IgD-negative memory B cell (primary cell): ENCODE measurements around the gene C19orf12. TPM values are rescaled to one million over a fixed set of nuclear protein-coding genes. Genes with fewer than 3 reads are reported as not detected.

Experiments used
- H3K27ac Mint-ChIP-seq, 3 donors: one replicate each; pipeline ENCODE4 v1.8.0; 2020 to 2022; ENCODE audit warnings: mild to moderate bottlenecking in 3 of 3, mixed read lengths in 3 of 3, moderate library complexity in 1 of 3
- H3K27me3 Mint-ChIP-seq: one replicate; pipeline ENCODE4 v1.8.0; 2021; ENCODE audit warnings: mixed read lengths
- H3K36me3 Mint-ChIP-seq: one replicate; pipeline ENCODE4 v1.8.0; 2020; ENCODE audit warnings: mild to moderate bottlenecking, mixed read lengths
- H3K4me1 Mint-ChIP-seq, 3 donors: one replicate each; pipeline ENCODE4 v1.8.0; 2020 to 2022; ENCODE audit warnings: mixed read lengths in 3 of 3, mild to moderate bottlenecking in 1 of 3
- H3K4me3 Mint-ChIP-seq, 4 donors: one replicate each; pipeline ENCODE4 v1.8.0; 2020 to 2022; ENCODE audit warnings: mild to moderate bottlenecking in 4 of 4, mixed read lengths in 4 of 4, moderate library complexity in 3 of 4
- H3K9me3 Mint-ChIP-seq, 3 donors: one replicate each; pipeline ENCODE4 v1.8.0; 2020 to 2021; ENCODE audit warnings: mixed read lengths in 3 of 3, mild to moderate bottlenecking in 1 of 3
- polyA plus RNA-seq: library from polyadenylated mRNA; unstranded; fragments of 300-500 nt; fragmentation: Illumina TruSeq; gene quantifications from one replicate; pipeline ENCODE4 v1.2.3, GENCODE V29; 2021

C19orf12 gene
- polyA plus RNA-seq, 1 donor from 2014 or later = 17.6 TPM

DNA sequence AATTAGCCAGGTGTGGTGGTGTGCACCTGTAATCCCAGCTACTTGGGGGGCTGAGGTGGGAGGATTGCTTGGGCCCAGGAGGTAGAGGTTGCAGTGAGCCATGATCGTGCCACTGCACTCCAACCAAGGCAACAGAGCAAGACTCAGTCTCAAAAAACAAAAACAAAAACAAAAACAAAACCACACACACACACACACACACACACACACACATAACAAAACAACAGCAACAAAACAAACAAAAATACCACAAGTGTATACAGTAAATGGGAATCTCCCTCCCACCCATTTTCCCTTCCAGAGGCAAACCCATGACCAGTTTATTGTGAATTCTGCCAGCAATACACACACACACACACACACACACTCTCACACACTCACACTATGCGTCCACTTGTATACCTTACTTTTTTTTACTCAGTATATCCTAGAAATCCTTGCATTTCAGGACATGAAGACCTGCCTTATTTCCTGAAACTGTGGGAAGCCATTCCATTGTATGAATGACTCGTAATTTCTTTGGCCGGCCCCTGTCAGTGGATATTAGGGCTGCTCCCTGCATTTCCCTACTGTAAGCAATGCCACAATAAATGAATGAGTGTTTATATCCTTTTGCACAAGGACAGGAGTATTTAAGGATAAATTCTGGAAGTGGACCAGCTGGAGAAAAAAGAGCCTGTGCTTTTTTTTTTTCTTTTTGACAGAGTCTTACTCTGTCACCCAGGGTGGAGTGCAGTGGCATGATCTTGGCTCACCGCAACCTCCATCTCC lies 56.7 kb downstream of the C19orf12 start:
- H3K4me3 Mint-ChIP-seq = no peak overlapping the region
- no peak overlapping the region for H3K27ac Mint-ChIP-seq
- peaks cover 0 to 1% (median 0%) of the 10 kb centered on the region in 3 donors for H3K4me1 Mint-ChIP-seq
- no peaks in the 10 kb centered on the region for H3K27me3 Mint-ChIP-seq
- H3K36me3 Mint-ChIP-seq = no peaks in the 10 kb centered on the region
- peaks cover 0 to 6% (median 2%) of the 10 kb centered on the region in 3 donors for H3K9me3 Mint-ChIP-seq

DNA sequence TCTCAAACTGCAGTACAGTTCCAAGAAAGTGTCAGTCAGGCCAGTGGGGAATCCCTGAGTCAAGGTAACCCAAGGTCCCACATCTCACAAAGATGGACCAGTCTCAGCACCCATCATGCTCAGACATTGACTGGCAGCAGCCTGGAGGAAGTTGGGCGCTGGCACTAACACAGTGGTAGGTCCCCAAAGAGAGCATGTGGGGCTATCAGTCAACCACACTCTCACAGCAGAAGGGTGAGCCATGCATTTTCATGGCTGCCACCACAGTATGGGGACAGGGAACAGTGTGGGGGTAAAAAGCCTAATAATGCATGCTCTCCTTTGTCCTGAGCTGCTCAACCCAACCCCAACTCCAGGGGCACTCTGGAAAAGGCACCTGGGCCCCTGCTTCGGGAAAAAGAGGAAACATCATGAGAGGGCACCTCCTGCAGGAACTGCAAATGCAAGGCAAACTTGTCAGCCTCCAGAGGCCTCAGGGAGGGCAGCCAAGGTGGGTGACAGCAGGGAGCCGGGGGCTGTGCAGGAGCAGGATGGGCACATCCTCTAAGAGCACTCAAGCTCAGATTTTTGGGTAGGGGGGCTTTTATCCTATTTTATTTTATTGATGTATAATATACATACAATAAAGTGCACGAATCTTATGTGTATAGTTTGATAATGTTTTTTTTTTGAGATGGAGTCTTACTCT lies 59.3 kb downstream of the C19orf12 start:
- Mint-ChIP-seq H3K4me1 (peaks cover 0 to 1% (median 0%) of the 10 kb centered on the region in 3 donors), H3K36me3 (no peaks in the 10 kb centered on the region), H3K4me3 (no peak overlapping the region), H3K27me3 (peaks cover 5% of the 10 kb centered on the region), H3K27ac (no peak overlapping the region), H3K9me3 (peaks cover 0 to 6% (median 2%) of the 10 kb centered on the region in 3 donors)

DNA sequence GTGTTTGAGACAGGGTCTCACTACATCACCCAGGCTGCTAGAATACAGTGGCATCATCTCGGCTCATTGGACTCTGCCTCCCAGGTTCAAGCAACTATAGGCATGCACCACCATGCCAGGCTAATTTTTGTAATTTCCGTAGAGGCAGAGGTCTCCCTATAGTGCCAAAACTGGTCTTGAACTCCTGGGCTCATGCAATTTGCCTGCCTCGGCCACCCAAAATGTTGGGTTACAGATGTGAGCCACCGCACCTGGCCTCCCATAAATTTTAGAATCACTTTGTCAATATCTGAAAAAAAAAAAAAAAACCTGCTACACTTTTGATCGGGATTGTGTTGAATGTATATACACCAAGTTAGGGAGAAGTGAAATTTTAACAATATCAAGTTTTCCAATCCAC lies 61.7 kb downstream of the C19orf12 start:
- H3K9me3 Mint-ChIP-seq = peaks cover 0 to 6% (median 2%) of the 10 kb centered on the region in 3 donors
- H3K4me3 Mint-ChIP-seq = no peak overlapping the region
- peak overlapping the region in 1 of 3 donors; percentile 18 for H3K27ac Mint-ChIP-seq
- H3K36me3 Mint-ChIP-seq = no peaks in the 10 kb centered on the region
- H3K27me3 Mint-ChIP-seq = peaks cover 5% of the 10 kb centered on the region
- peaks cover 0 to 1% (median 0%) of the 10 kb centered on the region in 3 donors for H3K4me1 Mint-ChIP-seq

DNA sequence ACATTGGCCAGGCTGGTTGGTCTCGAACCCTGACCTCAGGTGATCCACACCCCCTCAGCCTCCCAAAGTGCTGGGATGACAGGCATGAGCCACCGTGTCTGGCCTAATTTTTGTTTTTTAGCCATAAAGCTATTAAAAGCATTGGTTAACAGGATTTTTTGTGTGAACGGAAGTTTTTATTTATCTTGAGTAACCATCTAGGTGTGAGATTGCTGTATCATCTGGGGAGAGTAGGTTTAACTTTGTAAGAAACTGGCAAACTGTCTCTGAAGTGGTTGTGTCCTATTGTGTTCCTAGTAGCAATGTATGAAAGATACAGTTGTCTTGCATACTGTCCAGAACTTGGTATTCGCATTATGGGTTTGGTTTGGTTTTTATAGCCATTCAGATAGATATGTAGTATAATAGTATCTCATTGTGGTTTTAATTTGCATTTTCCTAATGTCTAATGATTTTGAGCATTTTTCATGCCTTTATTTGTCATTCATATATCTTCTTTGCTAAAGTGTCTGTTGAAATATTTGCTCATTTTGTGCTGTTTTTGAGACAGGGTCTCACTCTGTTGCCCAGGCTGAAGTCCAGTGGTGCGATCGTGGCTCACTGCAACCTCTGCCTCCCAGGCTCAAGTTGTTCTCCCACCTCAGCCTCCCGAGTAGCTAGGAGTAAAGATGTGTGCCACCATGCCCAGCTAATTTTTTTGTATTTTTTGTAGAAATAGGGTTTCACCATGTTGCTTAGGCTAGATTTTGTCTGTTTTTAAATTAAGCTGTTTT lies 63.3 kb downstream of the C19orf12 start:
- H3K36me3 Mint-ChIP-seq = no peaks in the 10 kb centered on the region
- H3K4me3 Mint-ChIP-seq = no peak overlapping the region
- H3K27ac Mint-ChIP-seq = no peak overlapping the region
- H3K27me3 Mint-ChIP-seq = peaks cover 5% of the 10 kb centered on the region
- H3K4me1 Mint-ChIP-seq = peaks cover 0 to 1% (median 0%) of the 10 kb centered on the region in 3 donors
- H3K9me3 Mint-ChIP-seq = peaks cover 0 to 6% (median 2%) of the 10 kb centered on the region in 3 donors

DNA sequence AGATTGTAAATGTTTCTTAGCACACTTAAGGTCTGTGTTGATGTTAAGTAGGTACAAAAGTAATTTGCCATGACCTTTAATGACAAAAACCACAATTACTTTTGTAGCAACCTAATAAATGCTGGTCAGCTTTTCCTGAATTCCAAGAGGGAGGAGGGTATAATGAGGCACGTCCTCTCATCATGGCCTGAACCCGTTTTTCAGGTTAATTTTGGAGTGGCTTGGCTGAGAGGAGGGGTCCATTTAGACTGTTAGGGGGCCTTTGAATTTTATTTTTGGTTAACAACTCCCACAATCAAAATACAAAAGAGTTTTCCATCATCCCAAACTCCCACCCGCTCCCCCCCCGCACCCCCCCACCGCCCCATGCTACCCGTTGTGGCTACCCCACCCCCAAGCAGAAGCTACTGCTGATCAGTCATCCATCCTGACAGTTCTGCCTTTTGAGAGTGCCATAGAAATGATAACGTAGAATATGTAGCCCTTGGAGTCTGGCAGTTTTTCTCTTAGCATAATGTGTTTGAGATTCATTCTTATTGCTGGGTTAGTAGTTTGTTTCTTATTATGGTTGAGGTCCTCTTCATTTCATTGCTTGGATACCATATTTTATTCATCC lies 64.2 kb downstream of the C19orf12 start:
- H3K4me3 Mint-ChIP-seq = no peak overlapping the region
- H3K27ac Mint-ChIP-seq = no peak overlapping the region
- H3K27me3 Mint-ChIP-seq = peaks cover 5% of the 10 kb centered on the region
- peaks cover 0 to 2% (median 0%) of the 10 kb centered on the region in 3 donors for H3K4me1 Mint-ChIP-seq
- H3K9me3 Mint-ChIP-seq = peaks cover 0 to 6% (median 2%) of the 10 kb centered on the region in 3 donors
- H3K36me3 Mint-ChIP-seq = peaks cover 2% of the 10 kb centered on the region

Other genes starting within 250 kb of the C19orf12 start
- gene VSTM2B, start 189.3 kb downstream of the C19orf12 start, polyA plus RNA-seq = not detected
- 128 TPM for gene POP4, start 109.0 kb downstream of the C19orf12 start, polyA plus RNA-seq
- 10.2 TPM for gene PLEKHF1, start 49.8 kb downstream of the C19orf12 start, polyA plus RNA-seq
- gene CCNE1, start 96.7 kb upstream of the C19orf12 start, polyA plus RNA-seq = 0.55 TPM
- 9.8 TPM for gene URI1, start 227.0 kb upstream of the C19orf12 start, polyA plus RNA-seq